Effector memory CD8-positive, alpha-beta T cell (primary cell): Measurements from ENCODE around the gene CCL28.
"Not testable (repeated sequence)": the region's sequence is repeated elsewhere in the genome, so short reads cannot be mapped to it uniquely, and the experiment has no call there.

ENCODE experiments used
- ATAC-seq: fragments of 150-1000 bp; cut with Tn5 transposase; replicated peaks from 2 replicates; pipeline ENCODE4 v1.10.0; 2021; ENCODE audit warnings: mild to moderate bottlenecking, moderate library complexity
- DNase-seq, 3 experiments: peaks; one replicate each; pipeline ENCODE4 v3.0.0; 2021
- H3K27ac Mint-ChIP-seq, 2 donors: one replicate each; pipeline ENCODE4 v1.8.0; 2022; ENCODE audit warnings: mild to moderate bottlenecking in 2 of 2, mixed read lengths in 2 of 2, moderate library complexity in 2 of 2
- H3K27me3 Mint-ChIP-seq, 2 donors: one replicate each; pipeline ENCODE4 v1.8.0; 2022; ENCODE audit warnings: mixed read lengths in 2 of 2
- H3K36me3 Mint-ChIP-seq: one replicate; pipeline ENCODE4 v1.8.0; 2022; ENCODE audit warnings: mild to moderate bottlenecking, moderate library complexity, mixed read lengths; ENCODE audit not compliant: insufficient read depth
- H3K4me1 Mint-ChIP-seq, 2 donors: one replicate each; pipeline ENCODE4 v1.8.0; 2022; ENCODE audit warnings: low read depth in 2 of 2, mixed read lengths in 2 of 2
- H3K4me3 Mint-ChIP-seq, 2 donors: one replicate each; pipeline ENCODE4 v1.8.0; 2022; ENCODE audit warnings: mild to moderate bottlenecking in 2 of 2, mixed read lengths in 2 of 2, moderate library complexity in 2 of 2
- H3K9me3 Mint-ChIP-seq, 2 donors: one replicate each; pipeline ENCODE4 v1.8.0; 2022; ENCODE audit warnings: mixed read lengths in 2 of 2
- total RNA-seq, 9 experiments: gene quantifications; one replicate each; lab custom pipeline; 2026; lab: John Stamatoyannopoulos, UW

Gene CCL28, protein sequence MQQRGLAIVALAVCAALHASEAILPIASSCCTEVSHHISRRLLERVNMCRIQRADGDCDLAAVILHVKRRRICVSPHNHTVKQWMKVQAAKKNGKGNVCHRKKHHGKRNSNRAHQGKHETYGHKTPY
- 5.9 to 18.1 (median 10.5) reads per million in 9 experiments for total RNA-seq

DNA sequence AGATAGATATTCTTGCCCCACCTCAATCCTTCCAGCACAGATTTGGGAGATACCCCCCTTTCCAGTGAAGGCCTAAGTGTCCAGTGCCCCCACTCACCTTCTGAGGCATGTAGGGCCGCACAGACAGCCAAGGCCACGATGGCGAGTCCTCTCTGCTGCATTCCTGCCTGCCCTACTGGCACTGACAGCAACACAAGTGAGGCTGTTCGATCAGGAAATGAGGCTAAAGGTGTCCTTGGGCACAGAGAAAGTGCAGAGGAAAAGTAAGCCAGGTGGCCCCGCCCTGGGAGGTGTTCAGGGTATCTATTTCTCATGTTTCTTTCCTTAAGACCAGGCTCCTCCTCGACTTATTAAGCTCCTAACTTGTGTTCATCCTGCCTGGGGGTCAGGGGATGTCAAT is at the start of gene CCL28:
TSS of gene CCL28 (minus strand) at position 236 of the 400 bp plus-strand sequence. CDS start at position 161, 75 bp downstream.
- Mint-ChIP-seq H3K36me3 (no peaks in the 10 kb centered on the region), H3K4me3 (no peak within 1 kb of the TSS), H3K4me1 (no peaks in the 10 kb centered on the region), H3K9me3 (no peaks in the 10 kb centered on the region), H3K27ac (no peak within 1 kb of the TSS), H3K27me3 (peaks cover 0 to 4% of the 10 kb centered on the region in 2 donors)
- ATAC-seq (no peak), DNase-seq (no peak)

DNA sequence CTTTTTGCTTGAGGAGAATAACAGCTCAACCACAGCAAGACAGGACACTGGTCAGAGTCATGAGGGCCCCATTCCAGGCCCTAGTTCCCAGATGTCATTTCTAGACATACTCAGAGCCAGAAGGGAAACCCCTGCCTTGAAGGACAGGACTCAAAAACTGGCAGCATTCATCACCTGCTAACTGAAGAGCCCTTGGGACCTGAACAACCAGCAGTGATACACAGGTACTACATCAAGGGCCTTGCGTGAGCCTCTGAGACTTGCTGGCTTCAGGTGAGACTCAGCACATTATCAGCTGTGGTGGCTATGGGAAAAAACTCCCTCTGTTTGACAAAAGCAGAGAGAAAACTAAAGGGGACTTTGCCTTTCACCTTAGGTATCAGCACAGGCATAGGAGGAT is 48.9 kb upstream of the CCL28 start:
- H3K9me3 Mint-ChIP-seq = peaks cover 0 to 2% of the 10 kb centered on the region in 2 donors
- H3K36me3 Mint-ChIP-seq = peaks cover 4% of the 10 kb centered on the region
- H3K27ac Mint-ChIP-seq = no peak overlapping the region
- DNase-seq (no peak), ATAC-seq (no peak)
- H3K27me3 Mint-ChIP-seq = no peaks in the 10 kb centered on the region
- H3K4me1 Mint-ChIP-seq = peaks cover 12 to 13% of the 10 kb centered on the region in 2 donors
- H3K4me3 Mint-ChIP-seq = no peak overlapping the region

- Mint-ChIP-seq H3K27me3 (no peaks in the 10 kb centered on the region), H3K36me3 (peaks cover 8% of the 10 kb centered on the region)
These were observed 44.4 kb upstream of the CCL28 start for GRCh38 chr5:43456556-43456955.

GRCh38 chr5:43441575-43441974 is 29.4 kb upstream of the CCL28 start:
- H3K9me3 Mint-ChIP-seq = peaks cover 11 to 33% of the 10 kb centered on the region in 2 donors
- H3K4me1 Mint-ChIP-seq, DNase-seq, H3K27me3 Mint-ChIP-seq, H3K4me3 Mint-ChIP-seq, H3K27ac Mint-ChIP-seq, H3K36me3 Mint-ChIP-seq, ATAC-seq: not testable (repeated sequence)

More at GRCh38 chr5:43456556-43456955, 44.4 kb upstream of the CCL28 start:
- H3K9me3 Mint-ChIP-seq = peaks cover 0 to 2% of the 10 kb centered on the region in 2 donors
- DNase-seq = no peak
- ATAC-seq = no peak
- H3K27ac Mint-ChIP-seq = no peak overlapping the region
- peaks cover 3 to 8% of the 10 kb centered on the region in 2 donors for H3K4me1 Mint-ChIP-seq
- H3K4me3 Mint-ChIP-seq = no peak overlapping the region

GRCh38 chr5:43437062-43437660 is 25.0 kb upstream of the CCL28 start:
- no peaks in the 10 kb centered on the region for H3K27me3 Mint-ChIP-seq
- ATAC-seq (no peak), DNase-seq (no peak)
- H3K4me3 Mint-ChIP-seq = no peak overlapping the region
- no peaks in the 10 kb centered on the region for H3K36me3 Mint-ChIP-seq
- peaks cover 7 to 27% of the 10 kb centered on the region in 2 donors for H3K9me3 Mint-ChIP-seq
- H3K4me1 Mint-ChIP-seq = no peaks in the 10 kb centered on the region
- H3K27ac Mint-ChIP-seq = no peak overlapping the region

DNA sequence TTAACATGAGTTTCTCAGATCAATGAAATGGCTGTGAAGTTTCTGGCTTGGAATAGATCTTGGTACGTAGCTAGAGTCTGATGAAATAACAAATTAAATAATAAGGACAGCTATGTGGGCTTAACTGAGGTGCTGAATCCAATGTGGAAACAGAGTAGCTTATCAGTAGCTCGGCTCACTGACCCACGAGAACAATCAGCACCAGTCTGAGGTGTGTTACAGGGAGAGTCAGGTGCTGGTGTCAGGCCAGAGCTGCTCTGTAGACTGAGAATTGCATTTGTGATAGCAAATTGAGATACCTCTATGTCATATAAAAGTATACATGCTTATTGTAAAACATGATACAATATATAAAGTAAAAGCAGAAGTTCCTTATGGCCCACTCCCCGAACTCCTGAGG is 21.2 kb upstream of the CCL28 start:
- Mint-ChIP-seq H3K4me1 (no peaks in the 10 kb centered on the region), H3K4me3 (no peak overlapping the region), H3K36me3 (peaks cover 2% of the 10 kb centered on the region), H3K9me3 (peaks cover 5 to 12% of the 10 kb centered on the region in 2 donors), H3K27me3 (no peaks in the 10 kb centered on the region), H3K27ac (no peak overlapping the region)
- DNase-seq (no peak), ATAC-seq (no peak)

DNA sequence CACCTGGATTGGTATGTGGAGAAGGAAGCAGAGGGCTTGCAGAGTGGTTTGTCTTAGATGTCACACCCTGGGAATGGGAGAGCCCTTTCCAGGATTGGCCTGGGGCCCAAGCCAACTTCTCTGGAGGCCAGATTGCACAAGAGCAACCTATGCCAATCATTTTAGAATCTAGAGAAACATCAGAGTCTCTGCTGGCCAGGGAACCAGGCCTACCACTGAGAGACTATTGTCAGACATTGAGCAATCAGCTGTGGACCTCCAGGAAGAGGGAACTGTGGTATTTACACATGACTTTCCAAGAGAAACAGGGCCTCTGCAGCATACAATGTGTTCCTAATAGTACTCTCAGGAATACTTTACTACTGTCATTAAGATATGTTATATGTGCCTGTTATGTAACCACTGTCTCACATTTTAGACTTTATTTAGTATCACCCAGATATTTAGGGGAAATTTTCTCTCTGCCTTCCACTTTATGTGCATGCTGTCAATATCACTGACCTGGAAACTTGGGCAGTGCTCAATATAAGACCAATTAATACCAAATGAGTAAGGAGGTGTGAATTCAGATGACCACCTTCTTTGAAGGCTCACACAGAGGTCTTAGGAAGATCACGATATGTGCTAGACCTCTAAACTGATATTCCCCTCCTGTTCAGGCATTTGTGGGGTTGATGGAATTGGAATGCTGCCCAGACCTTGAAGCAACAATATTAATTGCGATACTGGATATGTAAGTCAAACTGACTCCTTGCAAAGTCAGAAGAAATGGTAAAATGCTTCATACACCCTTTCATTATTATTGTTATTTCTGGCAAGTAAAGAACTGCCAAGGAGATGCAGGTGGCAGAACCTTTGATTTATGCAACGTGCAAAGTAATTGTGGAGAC is 20.5 kb upstream of the CCL28 start:
- H3K36me3 Mint-ChIP-seq = peaks cover 2% of the 10 kb centered on the region
- ATAC-seq (no peak), DNase-seq (no peak)
- no peak overlapping the region for H3K27ac Mint-ChIP-seq
- peaks cover 0 to 6% of the 10 kb centered on the region in 2 donors for H3K9me3 Mint-ChIP-seq
- H3K4me3 Mint-ChIP-seq = no peak overlapping the region
- no peaks in the 10 kb centered on the region for H3K27me3 Mint-ChIP-seq
- no peaks in the 10 kb centered on the region for H3K4me1 Mint-ChIP-seq

- Mint-ChIP-seq H3K9me3 (no peaks in the 10 kb centered on the region), H3K36me3 (peaks cover 2% of the 10 kb centered on the region), H3K27me3 (no peaks in the 10 kb centered on the region), H3K4me3 (no peak overlapping the region), H3K27ac (no peak overlapping the region), H3K4me1 (no peaks in the 10 kb centered on the region)
- ATAC-seq (no peak), DNase-seq (no peak)
These were observed 17.5 kb upstream of the CCL28 start for GRCh38 chr5:43429706-43430105.

- DNase-seq (no peak), ATAC-seq (no peak)
- H3K4me3 Mint-ChIP-seq = no peak overlapping the region
- no peaks in the 10 kb centered on the region for H3K4me1 Mint-ChIP-seq
- H3K27me3 Mint-ChIP-seq = peaks cover 0 to 2% of the 10 kb centered on the region in 2 donors
- no peak overlapping the region for H3K27ac Mint-ChIP-seq
- no peaks in the 10 kb centered on the region for H3K9me3 Mint-ChIP-seq
- H3K36me3 Mint-ChIP-seq = peaks cover 2% of the 10 kb centered on the region
These were observed 16.8 kb upstream of the CCL28 start for GRCh38 chr5:43429016-43429415.

DNA sequence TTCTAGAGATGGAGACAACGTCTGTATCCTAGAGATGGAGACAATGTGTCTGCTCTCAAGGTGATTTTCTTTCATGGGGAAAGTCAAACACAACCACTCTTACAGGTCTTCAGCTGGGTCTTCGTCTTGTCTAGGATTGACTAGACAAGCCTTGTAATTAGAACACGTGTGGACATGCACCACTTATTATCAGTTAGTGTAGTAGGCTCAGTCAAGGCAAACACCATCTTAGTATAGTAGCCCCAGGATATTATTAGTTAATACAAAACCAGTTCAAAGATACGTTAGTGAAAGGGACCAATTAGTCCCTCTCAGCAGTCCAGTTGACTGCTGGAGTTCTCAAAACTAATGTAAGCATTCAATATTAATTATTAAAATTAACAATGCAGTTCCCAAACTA is 15.1 kb upstream of the CCL28 start:
- Mint-ChIP-seq H3K36me3 (peaks cover 2% of the 10 kb centered on the region), H3K4me3 (no peak overlapping the region), H3K27me3 (peaks cover 3 to 7% of the 10 kb centered on the region in 2 donors), H3K4me1 (no peaks in the 10 kb centered on the region), H3K27ac (no peak overlapping the region), H3K9me3 (no peaks in the 10 kb centered on the region)
- DNase-seq (no peak), ATAC-seq (no peak)

- Mint-ChIP-seq H3K9me3 (no peaks in the 10 kb centered on the region), H3K27ac (no peak overlapping the region), H3K4me3 (no peak overlapping the region), H3K27me3 (peaks cover 10 to 15% of the 10 kb centered on the region in 2 donors), H3K4me1 (no peaks in the 10 kb centered on the region), H3K36me3 (peaks cover 2% of the 10 kb centered on the region)
- ATAC-seq = no peak
- DNase-seq = no peak
These were observed 13.8 kb upstream of the CCL28 start for GRCh38 chr5:43425983-43426382.

GRCh38 chr5:43423086-43423485 is 10.9 kb upstream of the CCL28 start:
- H3K36me3 Mint-ChIP-seq, DNase-seq, H3K4me3 Mint-ChIP-seq, H3K27ac Mint-ChIP-seq, ATAC-seq, H3K4me1 Mint-ChIP-seq, H3K9me3 Mint-ChIP-seq: not testable (repeated sequence)
- H3K27me3 Mint-ChIP-seq = peaks cover 10 to 15% of the 10 kb centered on the region in 2 donors

- H3K27ac Mint-ChIP-seq = no peak overlapping the region
- no peak for ATAC-seq
- no peaks in the 10 kb centered on the region for H3K4me1 Mint-ChIP-seq
- H3K36me3 Mint-ChIP-seq = no peaks in the 10 kb centered on the region
- H3K9me3 Mint-ChIP-seq = no peaks in the 10 kb centered on the region
- no peak for DNase-seq
- no peak overlapping the region for H3K4me3 Mint-ChIP-seq
- H3K27me3 Mint-ChIP-seq = peaks cover 10 to 18% of the 10 kb centered on the region in 2 donors
These were observed 10.0 kb upstream of the CCL28 start for GRCh38 chr5:43422143-43422542.
